ENCODE data around the gene KIAA1671. TPM values are rescaled to one million over a fixed set of nuclear protein-coding genes. Genes with fewer than 3 reads are reported as not detected.

Gene KIAA1671
- total RNA-seq, 8 experiments from 2014 or later, result 4.2 to 27.9 (median 10.2) TPM

- Histone ChIP-seq H3K27ac (no peak overlapping the region), H3K4me1 (replicated peaks in 1 of 2) (peaks cover 5 to 9% of the 10 kb centered on the region in 2 donors), H3K4me3 (no peak overlapping the region)
- 30 to 100% (median 82%) methylated on average over 1 to 2 of the region's 9 CpGs; no CpG with 5 or more reads in 5 of the 10 experiments for WGBS, 10 experiments
- peak in 1 of 8 experiments; percentile 14 for ATAC-seq (replicated peaks in 6 of 8)
- in situ Hi-C loops (cut with MboI; ENCODE audit: low pct_unique_long_range_greater_than_20kb in 2 of 9, low sequenced_read_pairs in 9 of 9, unreplicated experiment in 9 of 9), result no loop called here
Observed at GRCh38 chr22:25098445-25099081, 146.0 kb downstream of the KIAA1671 start.

- peaks cover 5 to 9% of the 10 kb centered on the region in 2 donors for H3K4me1 ChIP-seq (replicated peaks in 1 of 2)
- ATAC-seq (replicated peaks in 6 of 8), result no peak
- no peak overlapping the region for H3K27ac ChIP-seq
- H3K4me3 ChIP-seq, result no peak overlapping the region
- in situ Hi-C loops (cut with MboI; ENCODE audit: low pct_unique_long_range_greater_than_20kb in 2 of 9, low sequenced_read_pairs in 9 of 9, unreplicated experiment in 9 of 9), result no loop called here
- 0 to 100% (median 70%) methylated on average over 1 to 3 of the region's 4 CpGs; no CpG with 5 or more reads in 2 of the 10 experiments for WGBS, 10 experiments
Observed at GRCh38 chr22:25099202-25099601, 146.7 kb downstream of the KIAA1671 start.

- peaks cover 5 to 9% of the 10 kb centered on the region in 2 donors for H3K4me1 ChIP-seq (replicated peaks in 1 of 2)
- no peak overlapping the region for H3K4me3 ChIP-seq
- no peak overlapping the region for H3K27ac ChIP-seq
- WGBS, 10 experiments, result 92 to 100% (median 100%) methylated on average over 1 to 2 of the region's 4 CpGs; no CpG with 5 or more reads in 5 of the 10 experiments
- in situ Hi-C loops (cut with MboI; ENCODE audit: low pct_unique_long_range_greater_than_20kb in 2 of 9, low sequenced_read_pairs in 9 of 9, unreplicated experiment in 9 of 9), result no loop called here
- no peak for ATAC-seq (replicated peaks in 6 of 8)
Observed at GRCh38 chr22:25100402-25100801, 147.9 kb downstream of the KIAA1671 start.

GRCh38 chr22:25100948-25101347 lies 148.4 kb downstream of the KIAA1671 start:
- no peak overlapping the region for H3K4me3 ChIP-seq
- peaks cover 5 to 9% of the 10 kb centered on the region in 2 donors for H3K4me1 ChIP-seq (replicated peaks in 1 of 2)
- peak overlapping the region in 1 of 2 donors; percentile 20 for H3K27ac ChIP-seq
- ATAC-seq (replicated peaks in 6 of 8), result peak in 2 of 8 experiments; percentile 17 to 53
- WGBS, 10 experiments, result 5 to 75% (median 22%) methylated on average over 1 to 5 of the region's 5 CpGs; no CpG with 5 or more reads in 4 of the 10 experiments
- in situ Hi-C loops (cut with MboI; ENCODE audit: low pct_unique_long_range_greater_than_20kb in 2 of 9, low sequenced_read_pairs in 9 of 9, unreplicated experiment in 9 of 9), result no loop called here

GRCh38 chr22:25101501-25101900 lies 149.0 kb downstream of the KIAA1671 start:
- H3K4me1 ChIP-seq (replicated peaks in 1 of 2), result peaks cover 5 to 9% of the 10 kb centered on the region in 2 donors
- 40 to 97% (median 70%) methylated on average over 1 to 4 of the region's 4 CpGs; no CpG with 5 or more reads in 6 of the 10 experiments for WGBS, 10 experiments
- in situ Hi-C loops (cut with MboI; ENCODE audit: low pct_unique_long_range_greater_than_20kb in 2 of 9, low sequenced_read_pairs in 9 of 9, unreplicated experiment in 9 of 9), result no loop called here
- H3K4me3 ChIP-seq, result no peak overlapping the region
- no peak overlapping the region for H3K27ac ChIP-seq
- no peak for ATAC-seq (replicated peaks in 6 of 8)

GRCh38 chr22:25101986-25102385 lies 149.5 kb downstream of the KIAA1671 start:
- 60 to 100% (median 93%) methylated on average over 1 to 3 of the region's 4 CpGs; no CpG with 5 or more reads in 5 of the 10 experiments for WGBS, 10 experiments
- no peak for ATAC-seq (replicated peaks in 6 of 8)
- in situ Hi-C loops (cut with MboI; ENCODE audit: low pct_unique_long_range_greater_than_20kb in 2 of 9, low sequenced_read_pairs in 9 of 9, unreplicated experiment in 9 of 9), result no loop called here
- Histone ChIP-seq H3K4me1 (replicated peaks in 1 of 2) (peaks cover 5 to 9% of the 10 kb centered on the region in 2 donors), H3K4me3 (no peak overlapping the region), H3K27ac (no peak overlapping the region)

GRCh38 chr22:25102722-25103121 lies 150.2 kb downstream of the KIAA1671 start:
- ATAC-seq (replicated peaks in 6 of 8), result no peak
- Histone ChIP-seq H3K4me3 (no peak overlapping the region), H3K4me1 (replicated peaks in 1 of 2) (peaks cover 5 to 9% of the 10 kb centered on the region in 2 donors), H3K27ac (no peak overlapping the region)
- in situ Hi-C loops (cut with MboI; ENCODE audit: low pct_unique_long_range_greater_than_20kb in 2 of 9, low sequenced_read_pairs in 9 of 9, unreplicated experiment in 9 of 9), result no loop called here
- WGBS, 10 experiments, result 61 to 100% (median 85%) methylated on average over 2 to 9 of the region's 10 CpGs; no CpG with 5 or more reads in 3 of the 10 experiments

GRCh38 chr22:25104367-25104766 lies 151.9 kb downstream of the KIAA1671 start:
- peaks cover 5 to 9% of the 10 kb centered on the region in 2 donors for H3K4me1 ChIP-seq (replicated peaks in 1 of 2)
- no peak overlapping the region for H3K4me3 ChIP-seq
- no peak for ATAC-seq (replicated peaks in 6 of 8)
- WGBS, 10 experiments, result 20 to 100% (median 73%) methylated on average over 1 to 5 of the region's 6 CpGs; no CpG with 5 or more reads in 4 of the 10 experiments
- in situ Hi-C loops (cut with MboI; ENCODE audit: low pct_unique_long_range_greater_than_20kb in 2 of 9, low sequenced_read_pairs in 9 of 9, unreplicated experiment in 9 of 9), result no loop called here
- H3K27ac ChIP-seq, result no peak overlapping the region

- Histone ChIP-seq H3K4me1 (replicated peaks in 1 of 2) (peaks cover 5 to 9% of the 10 kb centered on the region in 2 donors), H3K27ac (no peak overlapping the region), H3K4me3 (no peak overlapping the region)
- no peak for ATAC-seq (replicated peaks in 6 of 8)
- whole genome bisulfite sequencing, 10 experiments, result 50 to 100% (median 84%) methylated on average over 1 to 6 of the region's 7 CpGs
- in situ Hi-C loops (cut with MboI; ENCODE audit: low pct_unique_long_range_greater_than_20kb in 2 of 9, low sequenced_read_pairs in 9 of 9, unreplicated experiment in 9 of 9), result no loop called here
Observed at GRCh38 chr22:25105817-25106650, 153.5 kb downstream of the KIAA1671 start.

GRCh38 chr22:25109878-25110595 lies 157.5 kb downstream of the KIAA1671 start:
- peaks cover 36 to 40% of the 10 kb centered on the region in 2 donors for H3K4me1 ChIP-seq (replicated peaks in 1 of 2)
- 60 to 100% (median 90%) methylated on average over 1 to 6 of the region's 6 CpGs; no CpG with 5 or more reads in 2 of the 10 experiments for WGBS, 10 experiments
- no peak for ATAC-seq (replicated peaks in 6 of 8)
- peak overlapping the region in 3 of 5 donors; percentile 33 to 46 (median 42) for H3K4me3 ChIP-seq
- H3K27ac ChIP-seq, result peak overlapping the region in 1 of 2 donors; percentile 73
- in situ Hi-C loops (cut with MboI; ENCODE audit: low pct_unique_long_range_greater_than_20kb in 2 of 9, low sequenced_read_pairs in 9 of 9, unreplicated experiment in 9 of 9), result no loop called here

GRCh38 chr22:25110596-25110845 lies 158.0 kb downstream of the KIAA1671 start:
- H3K27ac ChIP-seq, result peak overlapping the region in 1 of 2 donors; percentile 73
- 0 to 35% (median 0%) methylated on average over 1 to 2 of the region's 4 CpGs; no CpG with 5 or more reads in 6 of the 10 experiments for WGBS, 10 experiments
- H3K4me1 ChIP-seq (replicated peaks in 1 of 2), result peaks cover 41 to 44% of the 10 kb centered on the region in 2 donors
- peak overlapping the region; percentile 33 to 46 (median 36) for H3K4me3 ChIP-seq
- in situ Hi-C loops (cut with MboI; ENCODE audit: low pct_unique_long_range_greater_than_20kb in 2 of 9, low sequenced_read_pairs in 9 of 9, unreplicated experiment in 9 of 9), result no loop called here
- no peak for ATAC-seq (replicated peaks in 6 of 8)

GRCh38 chr22:25110846-25111578 lies 158.5 kb downstream of the KIAA1671 start:
- Histone ChIP-seq H3K27ac (peak overlapping the region; percentile 73 to 81), H3K4me1 (replicated peaks in 1 of 2) (peaks cover 41 to 48% of the 10 kb centered on the region in 2 donors), H3K4me3 (peak overlapping the region; percentile 33 to 46 (median 36))
- 0 to 5% (median 0%) methylated on average over 1 to 21 of the region's 36 CpGs; no CpG with 5 or more reads in 2 of the 10 experiments for WGBS, 10 experiments
- ATAC-seq (replicated peaks in 6 of 8), result peak; percentile 78 to 91 (median 83)
- in situ Hi-C loops (cut with MboI; ENCODE audit: low pct_unique_long_range_greater_than_20kb in 2 of 9, low sequenced_read_pairs in 9 of 9, unreplicated experiment in 9 of 9), result no loop called here
